ENCODE measurements around the gene CNRIP1.

- no peak for TF ChIP-seq CTCF (IDR thresholded peaks at IDR 0.05)
- no peak for TF ChIP-seq POLR2A (IDR thresholded peaks at IDR 0.05)
- no peak for TF ChIP-seq POLR2AphosphoS5 (IDR thresholded peaks at IDR 0.05; ENCODE audit: insufficient read depth in 1 of 2, low read depth in 1 of 2)
Observed at GRCh38 chr2:68356599-68357239, 37.0 kb upstream of the CNRIP1 start.

All from vagina (tissue), 2 donors.